Smooth muscle cell (in vitro differentiated cells): ENCODE data around the gene ANXA6. TPM values are rescaled to one million over a fixed set of nuclear protein-coding genes. Genes with fewer than 3 reads are reported as not detected.

ENCODE experiments used
- DNase-seq: peaks from one replicate; lab custom pipeline; 2025; ENCODE audit not compliant: unreplicated experiment; lab: John Stamatoyannopoulos, UW
- H2AFZ ChIP-seq: fragments of 200-600 bp; sonication (generic); 2 replicates; pipeline ENCODE4 v1.6.0; 2016; ENCODE audit warnings: antibody characterized with exemption, low read depth, mild to moderate bottlenecking
- H3F3A ChIP-seq: fragments of 200-600 bp; sonication (generic); 2 replicates; pipeline ENCODE4 v1.6.0; 2017; ENCODE audit warnings: antibody characterized with exemption, low read depth
- H3K27ac ChIP-seq: fragments of 200-600 bp; sonication (generic); 2 replicates; pipeline ENCODE4 v1.5.1; 2016; ENCODE audit warnings: low read depth, mild to moderate bottlenecking
- H3K27me3 ChIP-seq: fragments of 200-600 bp; sonication (generic); 2 replicates; pipeline ENCODE4 v1.6.1; 2016; ENCODE audit warnings: low read depth, mild to moderate bottlenecking
- H3K36me3 ChIP-seq: fragments of 200-600 bp; sonication (generic); 2 replicates; pipeline ENCODE4 v1.5.1; 2016; ENCODE audit warnings: low read depth
- H3K4me1 ChIP-seq: fragments of 200-600 bp; sonication (generic); 2 replicates; pipeline ENCODE4 v1.5.1; 2016; ENCODE audit warnings: low read depth
- H3K4me2 ChIP-seq: fragments of 200-600 bp; sonication (generic); 2 replicates; pipeline ENCODE4 v1.6.0; 2016; ENCODE audit warnings: mild to moderate bottlenecking
- H3K4me3 ChIP-seq: fragments of 200-600 bp; sonication (generic); 2 replicates; pipeline ENCODE4 v1.5.1; 2016; ENCODE audit warnings: mild to moderate bottlenecking
- H3K79me2 ChIP-seq: fragments of 200-600 bp; sonication (generic); 2 replicates; pipeline ENCODE4 v1.6.0; 2016; ENCODE audit warnings: low read depth, mild to moderate bottlenecking
- H3K9ac ChIP-seq: fragments of 200-600 bp; sonication (generic); 2 replicates; pipeline ENCODE4 v1.6.0; 2016; ENCODE audit warnings: low read depth
- H3K9me3 ChIP-seq: fragments of 200-600 bp; sonication (generic); replicated peaks from 2 replicates; pipeline ENCODE4 v1.5.1; 2016; ENCODE audit warnings: low read depth
- H4K20me1 ChIP-seq: fragments of 200-600 bp; sonication (generic); 2 replicates; pipeline ENCODE4 v1.6.0; 2016; ENCODE audit warnings: low read depth
- WGBS: methylation state at CpG from one replicate; pipeline ENCODE4 v1.1.7; 2016; ENCODE audit warnings: low lambda C conversion rate; 5-methylcytosine and 5-hydroxymethylcytosine counted together
- polyA plus RNA-seq: library from polyadenylated mRNA; unstranded; fragments of >200 nt; fragmentation: Nextera tagmentation; extraction: Ambion mirVana; gene quantifications from 2 replicates; pipeline ENCODE4 v1.2.1, GENCODE V29; 2016
- total RNA-seq: library from RNA; depleted of rRNA; stranded (reverse); fragments of >200 nt; gene quantifications from 2 replicates; pipeline ENCODE4 v1.2.3, GENCODE V29; 2014
- TF ChIP-seq, protein P1 (sequence below): fragments of 200-600 bp; sonication (generic); IDR thresholded peaks from 2 replicates; pipeline ENCODE4 v1.5.1; 2017; ENCODE audit warnings: borderline replicate concordance, mild to moderate bottlenecking, antibody characterized with exemption; ENCODE audit not compliant: insufficient read depth, poor library complexity, severe bottlenecking

ANXA6 gene
- total and polyA plus RNA-seq, 2 experiments from 2014 or later, result 264 to 279 TPM

DNA sequence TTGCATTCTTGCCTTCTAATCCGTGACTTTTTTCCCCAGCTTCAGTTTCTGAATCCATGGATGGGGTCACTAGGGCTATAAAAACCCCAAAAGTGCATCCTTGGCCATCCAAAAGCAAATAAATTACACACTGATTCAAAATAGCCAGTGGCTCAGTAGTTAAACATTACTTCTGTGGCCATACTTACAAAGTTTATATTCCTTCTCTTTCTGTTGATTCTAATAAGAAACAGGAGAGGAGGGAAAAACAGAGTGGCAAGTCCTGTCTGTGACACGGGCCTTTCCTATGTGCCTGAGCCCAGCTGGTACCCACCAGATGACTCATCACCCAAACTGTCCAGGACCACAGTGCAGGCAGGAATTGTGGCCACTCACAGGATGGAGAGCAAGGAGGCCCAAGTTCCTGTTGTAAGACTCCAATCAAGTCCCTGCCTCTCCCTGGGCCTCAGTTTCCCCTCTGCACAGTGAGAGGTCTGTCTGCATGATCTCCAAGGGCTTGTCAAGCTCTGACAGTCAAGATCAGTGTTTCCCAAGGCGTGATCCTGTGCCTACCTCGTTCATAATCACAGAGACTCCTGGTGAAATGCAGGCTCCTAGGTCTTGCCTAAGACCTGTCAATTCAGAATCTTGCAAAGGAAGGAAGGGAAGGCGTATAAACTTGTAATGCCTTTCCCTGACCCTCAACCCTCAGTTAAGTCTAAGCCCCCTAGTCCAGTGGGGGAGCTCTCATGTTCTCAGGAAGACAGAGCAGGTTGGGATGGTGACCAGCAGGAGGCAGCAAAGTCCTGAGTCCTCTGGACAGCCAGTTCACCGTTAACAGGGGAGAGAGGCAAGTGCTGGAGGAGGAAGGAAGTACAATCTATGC, 106.3 kb downstream of the ANXA6 start:
- Histone ChIP-seq H3K27me3 (no peaks in the 10 kb centered on the region), H3K27ac (no peak overlapping the region), H2AFZ (no peak overlapping the region), H3F3A (no peaks in the 10 kb centered on the region), H3K4me1 (no peaks in the 10 kb centered on the region), H3K79me2 (no peaks in the 10 kb centered on the region), H3K9me3 (no peaks in the 10 kb centered on the region), H3K36me3 (peaks cover 20% of the 10 kb centered on the region), H3K4me3 (no peak overlapping the region), H3K4me2 (no peak overlapping the region), H4K20me1 (peaks cover 53% of the 10 kb centered on the region), H3K9ac (no peak overlapping the region)
- peak; percentile 10 for DNase-seq
- 69% methylated on average over 6 of the region's 6 CpGs for WGBS
- TF ChIP-seq, protein P1, sequence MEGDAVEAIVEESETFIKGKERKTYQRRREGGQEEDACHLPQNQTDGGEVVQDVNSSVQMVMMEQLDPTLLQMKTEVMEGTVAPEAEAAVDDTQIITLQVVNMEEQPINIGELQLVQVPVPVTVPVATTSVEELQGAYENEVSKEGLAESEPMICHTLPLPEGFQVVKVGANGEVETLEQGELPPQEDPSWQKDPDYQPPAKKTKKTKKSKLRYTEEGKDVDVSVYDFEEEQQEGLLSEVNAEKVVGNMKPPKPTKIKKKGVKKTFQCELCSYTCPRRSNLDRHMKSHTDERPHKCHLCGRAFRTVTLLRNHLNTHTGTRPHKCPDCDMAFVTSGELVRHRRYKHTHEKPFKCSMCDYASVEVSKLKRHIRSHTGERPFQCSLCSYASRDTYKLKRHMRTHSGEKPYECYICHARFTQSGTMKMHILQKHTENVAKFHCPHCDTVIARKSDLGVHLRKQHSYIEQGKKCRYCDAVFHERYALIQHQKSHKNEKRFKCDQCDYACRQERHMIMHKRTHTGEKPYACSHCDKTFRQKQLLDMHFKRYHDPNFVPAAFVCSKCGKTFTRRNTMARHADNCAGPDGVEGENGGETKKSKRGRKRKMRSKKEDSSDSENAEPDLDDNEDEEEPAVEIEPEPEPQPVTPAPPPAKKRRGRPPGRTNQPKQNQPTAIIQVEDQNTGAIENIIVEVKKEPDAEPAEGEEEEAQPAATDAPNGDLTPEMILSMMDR, result peak; percentile 78

Other genes starting within 250 kb of the ANXA6 start
- gene GPX3, start 137.2 kb downstream of the ANXA6 start, total RNA-seq, result 32.6 and 36.7 TPM in 2 replicates
- 59.3 and 67.5 TPM in 2 replicates for gene GPX3, start 137.2 kb downstream of the ANXA6 start, polyA plus RNA-seq
- 45.7 and 51.4 TPM in 2 replicates for gene TNIP1, start 76.7 kb downstream of the ANXA6 start, total RNA-seq
- gene TNIP1, start 76.7 kb downstream of the ANXA6 start, polyA plus RNA-seq, result 64.4 and 73.7 TPM in 2 replicates
- 1.2 and 1.8 TPM in 2 replicates for gene CCDC69, start 66.3 kb upstream of the ANXA6 start, total RNA-seq
- 1.1 and 3.8 TPM in 2 replicates for gene CCDC69, start 66.3 kb upstream of the ANXA6 start, polyA plus RNA-seq
- gene GM2A, start 95.4 kb upstream of the ANXA6 start, total RNA-seq, result 35.0 and 36.1 TPM in 2 replicates
- 16.3 and 20.3 TPM in 2 replicates for gene GM2A, start 95.4 kb upstream of the ANXA6 start, polyA plus RNA-seq
- gene SLC36A3, start 146.0 kb upstream of the ANXA6 start, total RNA-seq, result not detected in 2 replicates
- not detected in 2 replicates for gene SLC36A3, start 146.0 kb upstream of the ANXA6 start, polyA plus RNA-seq
- gene SLC36A2, start 189.8 kb upstream of the ANXA6 start, total RNA-seq, result not detected in 2 replicates
- gene SLC36A2, start 189.8 kb upstream of the ANXA6 start, polyA plus RNA-seq, result not detected in 2 replicates